Hematopoietic multipotent progenitor cell treated with erythropoietin and hydrocortisone succinate and interleukin-3 and kit ligand, for 17 days (in vitro differentiated cells): ENCODE results near the gene ESPNL.
"Not testable (repeated sequence)": the region's sequence is repeated elsewhere in the genome, so short reads cannot be mapped to it uniquely, and the experiment has no call there.

Experiments
- DNase-seq: peaks from one replicate; pipeline ENCODE4 v3.0.0-alpha.2; 2015; ENCODE audit warnings: low spot score

The ESPNL gene

DNA sequence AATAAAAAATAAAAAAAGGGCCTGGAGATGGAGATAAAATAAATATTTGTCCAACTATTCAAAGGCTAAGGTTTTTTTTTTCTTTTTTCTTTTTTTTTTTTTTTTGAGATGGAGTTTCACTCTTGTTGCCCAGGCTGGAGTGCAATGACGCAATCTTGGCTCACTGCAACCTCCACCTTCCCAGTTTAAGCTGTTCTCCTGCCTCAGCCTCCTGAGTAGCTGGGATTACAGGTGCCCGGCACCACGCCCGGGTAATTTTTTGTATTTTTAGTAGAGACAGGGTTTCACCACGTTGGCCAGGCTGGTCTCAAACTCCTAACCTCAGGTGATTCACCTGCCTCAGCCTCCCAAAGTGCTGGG lies 70.9 kb downstream of the ESPNL start:
- not testable (repeated sequence) for DNase-seq

DNA sequence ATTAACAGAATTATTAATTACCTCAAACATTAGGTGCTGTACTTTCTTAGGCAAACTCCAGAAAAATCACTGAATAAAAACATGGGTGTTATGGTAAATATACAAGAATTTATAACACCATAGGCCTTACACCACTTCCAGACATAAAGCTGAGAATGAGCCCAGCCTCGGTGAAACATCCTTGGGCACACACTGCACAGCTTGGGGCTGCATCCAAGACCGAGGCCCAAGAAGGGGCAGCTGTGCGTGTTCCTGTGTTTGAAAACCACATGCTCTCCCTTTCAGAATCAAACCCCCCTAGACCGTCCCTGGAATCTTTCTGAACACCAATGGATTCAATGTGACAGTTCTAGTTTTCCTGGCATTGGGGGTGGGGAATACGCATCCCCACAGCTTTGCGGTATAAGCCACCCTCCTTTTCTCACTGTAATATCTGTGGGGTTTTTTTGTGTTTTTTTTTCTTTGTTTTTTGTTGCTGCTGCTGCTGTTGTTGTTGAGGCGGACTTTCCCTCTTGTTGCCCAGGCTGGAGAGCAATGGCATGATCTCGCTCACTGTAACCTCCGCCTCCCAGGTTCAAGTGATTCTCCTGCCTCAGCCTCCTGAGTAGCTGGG lies 71.5 kb downstream of the ESPNL start:
- DNase-seq = no peak

DNA sequence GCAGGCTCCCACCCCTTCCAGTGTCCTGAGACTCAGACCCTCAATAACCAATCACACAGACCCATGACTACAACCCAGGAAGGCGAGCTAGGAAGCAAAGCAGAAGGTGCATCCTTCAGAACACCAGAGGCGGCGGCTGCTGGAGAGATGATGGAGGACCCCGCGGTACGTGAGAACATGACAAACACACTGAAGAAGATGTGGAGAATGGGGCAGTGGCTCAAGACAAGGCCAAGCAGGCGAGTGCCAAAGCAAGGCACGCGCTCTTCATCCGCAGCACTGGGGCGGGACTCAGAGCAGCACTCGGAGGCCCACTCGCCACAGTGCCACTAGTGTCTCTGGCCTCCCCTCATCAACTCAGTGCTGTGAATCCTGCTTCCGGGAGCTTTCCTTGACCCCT lies 72.3 kb downstream of the ESPNL start:
- DNase-seq = no peak

DNA sequence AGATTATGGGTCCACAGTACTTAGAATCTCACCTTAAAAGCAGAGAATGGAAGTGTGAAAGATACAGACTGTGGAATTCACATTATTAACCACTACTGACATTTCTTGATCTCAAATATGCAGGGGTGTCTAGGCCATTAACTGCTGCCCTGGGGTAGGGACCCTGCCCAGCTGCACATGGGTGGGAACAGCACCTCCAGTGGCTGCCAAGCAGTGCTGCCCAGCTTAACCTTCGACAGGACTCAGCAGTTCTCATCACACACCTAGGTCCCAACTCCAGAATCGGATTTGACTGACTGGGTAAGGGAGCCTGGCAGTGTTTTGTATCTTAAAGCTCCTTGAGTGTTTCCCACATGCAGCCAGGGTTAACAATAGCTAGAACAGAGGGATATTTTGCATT lies 73.6 kb downstream of the ESPNL start:
- DNase-seq = no peak

DNA sequence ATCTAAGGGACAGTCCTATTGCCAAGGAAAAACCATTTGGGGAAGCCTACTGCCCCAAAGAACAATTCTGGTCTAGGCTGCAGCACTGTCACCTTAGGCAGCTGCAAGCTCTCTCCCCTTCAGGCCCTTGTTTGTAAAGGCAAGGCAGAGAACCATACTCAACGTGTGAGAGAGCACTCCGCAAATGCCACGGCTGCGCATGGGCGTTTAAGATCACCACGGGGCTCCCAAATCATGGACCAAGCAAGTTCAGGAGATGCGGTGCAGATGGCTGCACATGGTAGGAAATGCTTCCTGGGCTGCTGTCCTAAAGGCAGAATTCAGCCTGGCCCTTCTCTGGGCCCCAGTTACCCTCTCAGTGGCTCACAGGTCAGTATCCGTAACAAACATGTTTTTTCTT lies 74.2 kb downstream of the ESPNL start:
- no peak for DNase-seq

DNA sequence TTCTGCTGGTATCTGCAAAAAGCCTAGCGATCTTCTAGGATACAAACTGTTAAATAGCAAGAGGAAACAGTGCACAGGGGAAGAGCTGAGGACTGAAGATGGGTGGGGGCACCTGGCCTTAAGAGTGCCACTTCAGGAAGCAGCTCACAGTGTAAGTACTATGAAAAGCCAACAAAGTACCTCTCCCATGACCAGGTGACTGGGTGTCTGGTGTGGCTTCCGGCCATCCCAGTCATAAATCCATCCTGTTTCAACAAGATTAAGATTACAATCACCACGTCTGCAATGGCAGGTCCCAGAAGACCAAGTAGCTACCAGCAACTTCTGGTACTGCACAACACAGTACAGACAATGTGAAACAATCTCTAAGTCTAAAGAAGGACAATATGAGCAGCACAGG lies 74.6 kb downstream of the ESPNL start:
- DNase-seq = no peak

DNA sequence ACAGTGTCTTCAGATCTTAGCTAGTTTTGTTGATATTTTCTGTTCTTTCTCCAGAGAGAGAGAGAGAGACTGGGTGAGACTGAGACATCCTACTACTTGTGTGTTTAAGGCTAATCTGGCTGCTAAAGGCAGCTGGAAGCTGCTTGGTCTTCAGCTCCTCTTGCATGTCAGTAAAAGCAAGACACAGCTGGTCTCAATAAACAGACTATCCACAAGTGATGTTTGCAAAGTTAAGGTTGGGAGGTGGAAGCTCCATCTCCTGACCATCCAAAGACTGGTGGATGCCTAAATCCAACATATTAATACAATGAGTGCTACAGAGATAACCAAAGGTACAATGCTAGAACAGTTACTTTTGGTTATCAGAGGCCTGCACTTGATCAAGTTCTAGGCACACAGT lies 76.5 kb downstream of the ESPNL start:
- DNase-seq = no peak

DNA sequence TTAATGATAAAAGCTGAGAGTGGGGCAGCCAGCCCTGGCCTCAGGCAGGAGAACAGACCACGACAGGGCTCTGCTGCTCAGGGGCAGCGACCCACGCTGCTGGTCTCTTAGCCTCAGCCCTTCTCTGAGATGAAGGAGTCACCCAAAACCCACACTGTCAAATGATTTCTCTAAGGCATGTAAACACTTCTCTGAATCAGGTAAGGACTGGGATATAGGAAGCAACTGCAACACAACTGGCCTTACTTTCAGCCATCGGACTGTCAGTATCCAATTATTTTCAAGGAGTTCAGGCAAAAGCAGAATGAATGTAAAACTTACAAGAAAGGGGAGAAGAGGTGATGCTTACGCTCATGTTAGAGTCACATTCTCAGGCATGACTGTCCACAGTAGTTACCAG lies 80.4 kb downstream of the ESPNL start:
- DNase-seq = no peak

DNA sequence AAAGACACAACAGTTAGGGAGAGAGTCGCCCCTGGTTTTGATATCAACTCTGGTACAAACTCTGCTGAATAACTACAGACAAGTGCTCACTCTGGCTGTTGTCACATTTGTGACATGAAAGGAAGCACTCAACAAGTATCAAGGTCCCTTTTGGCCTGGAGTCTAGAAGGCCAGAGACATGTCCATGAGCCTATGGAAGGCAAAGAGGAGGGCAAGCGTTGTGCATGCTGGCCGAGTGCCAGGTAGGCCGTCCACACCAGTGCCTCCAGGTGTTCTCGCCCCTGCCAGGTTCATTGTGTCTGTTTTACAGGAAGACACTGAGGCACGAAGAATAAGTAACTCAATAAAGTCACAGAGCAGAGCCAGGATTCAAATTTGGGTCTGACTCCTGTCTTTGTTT lies 82.2 kb downstream of the ESPNL start:
- DNase-seq = no peak
